ENCODE measurements around the gene ATG9A. TPM values are rescaled to one million over a fixed set of nuclear protein-coding genes. Genes with fewer than 3 reads are reported as not detected.

ATG9A gene
- total RNA-seq, 2 donors from 2014 or later = 21.0 to 27.7 TPM

DNA sequence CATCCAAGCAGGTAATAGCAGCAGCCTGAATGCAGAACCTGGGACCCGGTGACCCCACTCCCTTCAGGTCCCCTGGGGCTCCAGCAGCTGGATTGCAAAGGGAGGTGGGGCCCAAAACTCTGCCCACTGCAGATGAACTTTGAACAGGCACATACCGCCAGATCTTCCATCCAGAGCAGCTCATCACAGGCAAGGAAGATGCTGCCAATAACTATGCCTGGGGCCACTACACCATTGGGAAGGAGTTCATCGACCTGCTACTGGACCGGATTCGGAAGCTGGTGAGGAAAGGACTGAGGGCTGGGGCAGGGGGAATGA is 40.6 kb upstream of the ATG9A start:
- no peaks in the 10 kb centered on the region for H3K9me3 ChIP-seq
- H3K27me3 ChIP-seq = no peaks in the 10 kb centered on the region
- 79 to 95% methylated on average over 4 to 5 of the region's 5 CpGs for WGBS, 2 donors
- H3K27ac ChIP-seq = no peak overlapping the region
- H3K4me1 ChIP-seq = peaks cover 16% of the 10 kb centered on the region
- ATAC-seq (no peak), DNase-seq (no peak)
- intact Hi-C loops (cut with DNase I) = no loop called here
- no peaks in the 10 kb centered on the region for H3K36me3 ChIP-seq (replicated peaks in 1 of 2; ENCODE audit: insufficient read depth in 1 of 2, low read depth in 2 of 2)
- TF ChIP-seq, protein P1, sequence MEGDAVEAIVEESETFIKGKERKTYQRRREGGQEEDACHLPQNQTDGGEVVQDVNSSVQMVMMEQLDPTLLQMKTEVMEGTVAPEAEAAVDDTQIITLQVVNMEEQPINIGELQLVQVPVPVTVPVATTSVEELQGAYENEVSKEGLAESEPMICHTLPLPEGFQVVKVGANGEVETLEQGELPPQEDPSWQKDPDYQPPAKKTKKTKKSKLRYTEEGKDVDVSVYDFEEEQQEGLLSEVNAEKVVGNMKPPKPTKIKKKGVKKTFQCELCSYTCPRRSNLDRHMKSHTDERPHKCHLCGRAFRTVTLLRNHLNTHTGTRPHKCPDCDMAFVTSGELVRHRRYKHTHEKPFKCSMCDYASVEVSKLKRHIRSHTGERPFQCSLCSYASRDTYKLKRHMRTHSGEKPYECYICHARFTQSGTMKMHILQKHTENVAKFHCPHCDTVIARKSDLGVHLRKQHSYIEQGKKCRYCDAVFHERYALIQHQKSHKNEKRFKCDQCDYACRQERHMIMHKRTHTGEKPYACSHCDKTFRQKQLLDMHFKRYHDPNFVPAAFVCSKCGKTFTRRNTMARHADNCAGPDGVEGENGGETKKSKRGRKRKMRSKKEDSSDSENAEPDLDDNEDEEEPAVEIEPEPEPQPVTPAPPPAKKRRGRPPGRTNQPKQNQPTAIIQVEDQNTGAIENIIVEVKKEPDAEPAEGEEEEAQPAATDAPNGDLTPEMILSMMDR (IDR thresholded peaks at IDR 0.05) = no peak
- no peak overlapping the region for H3K4me3 ChIP-seq

DNA sequence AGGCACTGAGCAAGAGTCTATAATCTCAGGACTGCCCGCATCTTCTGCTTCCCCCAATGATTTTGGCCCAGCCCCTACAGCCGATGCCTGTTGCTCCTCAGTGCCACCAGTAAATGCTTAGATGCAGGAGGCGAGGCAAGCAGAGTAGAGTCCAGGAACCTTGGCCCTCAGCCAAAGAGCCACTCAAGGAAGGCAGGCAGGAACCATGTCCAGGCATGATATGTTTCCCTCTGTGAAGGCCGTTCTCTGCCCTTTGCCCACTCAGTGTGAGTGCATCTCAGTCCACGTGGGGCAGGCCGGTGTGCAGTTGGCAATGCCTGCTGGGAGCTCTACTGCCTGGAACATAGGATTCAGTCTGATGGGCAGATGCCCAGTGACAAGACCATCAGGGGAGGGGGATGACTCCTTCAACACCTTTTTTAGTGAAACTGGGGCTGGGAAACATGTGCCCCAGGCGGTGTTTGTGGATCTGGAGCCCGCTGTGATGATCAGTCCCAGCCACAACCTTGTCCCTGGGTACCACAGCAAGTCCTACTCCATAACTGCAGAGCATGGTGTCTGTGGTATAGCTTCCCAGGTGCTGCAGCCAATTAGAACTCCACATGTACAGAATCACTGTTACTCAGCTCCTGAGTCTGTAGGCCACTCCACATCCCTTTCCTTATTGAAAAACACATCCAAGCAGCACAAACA is 40.1 kb upstream of the ATG9A start:
- ATAC-seq (peak; percentile 69), DNase-seq (peak; percentile 59 to 84 (median 79))
- no peaks in the 10 kb centered on the region for H3K36me3 ChIP-seq (replicated peaks in 1 of 2; ENCODE audit: insufficient read depth in 1 of 2, low read depth in 2 of 2)
- 36 to 62% methylated on average over 5 to 8 of the region's 8 CpGs for WGBS, 2 donors
- no peaks in the 10 kb centered on the region for H3K27me3 ChIP-seq
- H3K9me3 ChIP-seq = no peaks in the 10 kb centered on the region
- intact Hi-C loops (cut with DNase I) = no loop called here
- no peak for TF ChIP-seq POLR2A (IDR thresholded peaks at IDR 0.05)
- TF ChIP-seq, protein P1 (IDR thresholded peaks at IDR 0.05) = no peak
- H3K4me1 ChIP-seq = peaks cover 16% of the 10 kb centered on the region
- H3K4me3 ChIP-seq = no peak overlapping the region
- no peak overlapping the region for H3K27ac ChIP-seq

DNA sequence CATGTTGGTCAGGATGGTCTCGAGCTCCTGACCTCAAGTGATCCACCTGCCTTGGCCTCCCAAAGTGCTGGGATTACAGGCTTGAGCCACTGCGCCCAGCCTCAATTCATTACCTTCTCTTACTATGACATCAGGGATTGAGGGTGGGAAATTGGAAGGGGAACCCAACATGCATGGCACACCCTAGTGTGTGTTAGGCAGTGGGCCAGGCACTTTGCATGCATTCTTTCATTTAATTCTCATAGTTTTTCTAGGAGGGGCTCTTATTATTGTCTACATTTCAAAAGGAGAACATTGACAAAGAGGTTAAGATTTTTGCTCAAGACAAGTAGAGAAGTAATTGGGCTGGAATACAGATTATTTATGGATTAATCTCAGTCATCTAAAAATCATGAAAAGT is 38.9 kb upstream of the ATG9A start:
- ATAC-seq = no peak
- TF ChIP-seq, protein P1 (IDR thresholded peaks at IDR 0.05) = no peak
- no peak for TF ChIP-seq POLR2A (IDR thresholded peaks at IDR 0.05)
- WGBS, 2 donors = 94 to 100% methylated on average over 1 to 2 of the region's 2 CpGs
- no peaks in the 10 kb centered on the region for H3K9me3 ChIP-seq
- intact Hi-C loops (cut with DNase I) = no loop called here
- DNase-seq = no peak
- H3K4me1 ChIP-seq = peaks cover 9% of the 10 kb centered on the region
- no peaks in the 10 kb centered on the region for H3K27me3 ChIP-seq
- H3K36me3 ChIP-seq (replicated peaks in 1 of 2; ENCODE audit: insufficient read depth in 1 of 2, low read depth in 2 of 2) = no peaks in the 10 kb centered on the region
- no peak overlapping the region for H3K4me3 ChIP-seq
- H3K27ac ChIP-seq = no peak overlapping the region

DNA sequence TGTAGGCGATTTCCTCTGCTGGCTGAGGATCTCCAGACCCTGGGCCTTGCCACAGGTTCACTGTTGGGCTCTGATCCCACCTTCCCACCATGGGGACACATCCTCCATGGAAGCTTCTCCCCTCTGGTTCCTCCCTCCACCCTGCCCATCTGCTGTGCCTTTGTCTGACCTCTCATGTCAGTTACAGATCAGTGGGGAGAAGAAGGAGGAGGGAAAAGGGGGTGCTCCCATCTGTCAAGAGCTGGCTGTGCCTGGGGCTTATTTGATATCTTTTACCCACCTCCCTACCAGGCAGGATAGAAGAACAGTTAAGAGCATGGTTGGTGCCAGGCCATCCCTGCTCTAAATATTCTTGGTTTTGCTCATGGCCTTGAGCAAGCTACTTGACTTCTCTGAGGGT is 37.5 kb upstream of the ATG9A start:
- no peaks in the 10 kb centered on the region for H3K9me3 ChIP-seq
- DNase-seq (no peak), ATAC-seq (no peak)
- no peaks in the 10 kb centered on the region for H3K36me3 ChIP-seq (replicated peaks in 1 of 2; ENCODE audit: insufficient read depth in 1 of 2, low read depth in 2 of 2)
- intact Hi-C loops (cut with DNase I) = no loop called here
- WGBS, 2 donors = 90 to 95% methylated on average over 1 of the region's 1 CpG
- H3K27ac ChIP-seq = no peak overlapping the region
- peaks cover 9% of the 10 kb centered on the region for H3K4me1 ChIP-seq
- TF ChIP-seq POLR2A (IDR thresholded peaks at IDR 0.05) = no peak
- TF ChIP-seq, protein P1 (IDR thresholded peaks at IDR 0.05) = no peak
- H3K27me3 ChIP-seq = no peaks in the 10 kb centered on the region
- no peak overlapping the region for H3K4me3 ChIP-seq

DNA sequence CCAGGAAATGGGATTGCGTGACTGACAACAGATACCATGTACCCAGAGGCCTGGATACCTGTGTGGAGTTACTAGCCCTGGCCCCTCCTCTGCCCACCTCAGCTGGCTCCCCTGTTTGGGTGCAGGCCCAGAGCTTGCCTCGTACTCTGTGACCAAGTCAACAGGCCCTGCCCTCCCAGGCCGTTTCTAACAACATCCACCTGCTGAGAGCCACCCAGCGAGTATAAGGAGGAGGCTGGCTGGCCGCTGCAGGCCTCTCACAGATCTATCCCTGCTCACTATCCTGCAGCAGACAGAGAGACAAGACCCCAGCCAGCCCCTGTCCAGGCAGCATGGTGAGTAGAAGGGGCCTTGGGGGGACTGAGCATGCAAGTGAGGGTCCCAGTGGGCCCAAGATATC is 36.8 kb upstream of the ATG9A start:
- ATAC-seq = no peak
- TF ChIP-seq POLR2A (IDR thresholded peaks at IDR 0.05) = no peak
- TF ChIP-seq, protein P1 (IDR thresholded peaks at IDR 0.05) = no peak

More for the DNA sequence above, 36.8 kb upstream of the ATG9A start:
- Histone ChIP-seq H3K27me3 (no peaks in the 10 kb centered on the region), H3K4me1 (peaks cover 9% of the 10 kb centered on the region), H3K36me3 (replicated peaks in 1 of 2; ENCODE audit: insufficient read depth in 1 of 2, low read depth in 2 of 2) (no peaks in the 10 kb centered on the region), H3K9me3 (no peaks in the 10 kb centered on the region), H3K4me3 (no peak overlapping the region), H3K27ac (no peak overlapping the region)
- WGBS, 2 donors = 80 to 100% methylated on average over 1 to 5 of the region's 5 CpGs
- no peak for DNase-seq
- intact Hi-C loops (cut with DNase I) = no loop called here

Data from body of pancreas (tissue), 4 donors.